AG08395 (cell line): ENCODE results near the gene ZNF136.

Experiments used
- DNase-seq: peaks from one replicate; pipeline ENCODE4 v3.0.0; 2012; ENCODE audit warnings: mixed read lengths, low spot score

The ZNF136 gene

GRCh38 chr19:12162882-12163806 is at the start of gene ZNF136:
Gene ZNF136 (plus strand): TSS chr19:12163096. CDS start chr19:12163204, 108 bp downstream.
- DNase-seq: peak; percentile 99

DNA sequence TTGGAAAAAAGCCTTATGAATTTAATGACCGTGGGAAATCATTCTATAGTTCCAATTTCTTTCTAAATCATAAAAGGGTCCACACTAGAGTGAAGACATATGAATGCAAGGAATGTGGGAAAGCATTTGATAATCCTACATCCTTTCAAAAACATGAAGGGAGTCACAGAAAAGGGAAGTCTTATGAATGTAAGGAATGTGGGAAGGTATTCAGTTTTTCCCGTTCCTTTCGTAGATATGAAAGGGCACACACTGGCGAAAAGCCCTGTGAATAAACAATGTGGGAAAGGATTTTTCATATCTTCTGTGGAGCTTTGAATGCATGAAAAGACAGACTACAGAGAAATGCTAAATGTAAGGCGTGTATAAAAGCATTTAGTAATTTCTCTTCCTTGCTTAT is 49.8 kb upstream of the ZNF136 start:
- DNase-seq: no peak

- no peak for DNase-seq
These were observed 45.5 kb upstream of the ZNF136 start for GRCh38 chr19:12117201-12117970.

DNA sequence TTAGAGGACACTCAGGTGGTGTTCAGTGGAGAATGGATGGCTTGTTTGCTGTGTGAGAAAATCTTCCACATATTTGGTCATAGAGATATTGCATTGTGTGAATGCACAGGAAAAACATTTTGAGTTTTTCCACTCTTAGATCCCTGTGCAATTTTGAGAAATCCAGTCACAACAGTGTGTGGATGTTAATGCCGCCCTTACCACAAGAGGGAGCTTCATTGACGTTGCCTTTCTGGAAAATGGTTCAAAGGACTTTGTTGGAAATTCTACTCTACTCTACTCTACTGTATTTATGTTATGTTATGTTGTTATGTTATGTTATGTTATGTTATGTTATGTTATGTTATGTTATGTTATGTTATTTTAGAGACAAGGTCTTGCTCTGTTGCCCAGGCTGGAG is 36.2 kb upstream of the ZNF136 start:
- peak; percentile 22 for DNase-seq

DNA sequence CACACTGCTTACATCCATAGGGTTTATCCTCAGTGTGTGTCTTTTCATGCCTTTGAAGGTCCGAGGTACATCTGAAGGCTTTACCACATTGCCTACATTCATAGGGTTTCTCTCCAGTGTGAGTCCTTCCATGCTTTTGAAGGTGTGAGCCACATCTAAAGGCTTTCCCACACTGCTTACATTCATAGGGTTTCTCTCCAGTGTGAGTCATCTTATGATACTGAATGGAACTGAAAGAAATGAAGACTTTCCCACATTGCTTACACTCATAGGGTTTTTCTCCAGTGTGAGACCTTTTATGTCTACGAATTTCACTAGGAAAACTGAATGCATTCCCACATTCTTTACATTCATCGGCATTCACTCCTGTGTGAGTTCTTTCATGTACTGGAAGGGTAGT is 29.8 kb upstream of the ZNF136 start:
- DNase-seq: no peak

- DNase-seq: no peak
These were observed 25.5 kb upstream of the ZNF136 start for GRCh38 chr19:12137221-12137940.

DNA sequence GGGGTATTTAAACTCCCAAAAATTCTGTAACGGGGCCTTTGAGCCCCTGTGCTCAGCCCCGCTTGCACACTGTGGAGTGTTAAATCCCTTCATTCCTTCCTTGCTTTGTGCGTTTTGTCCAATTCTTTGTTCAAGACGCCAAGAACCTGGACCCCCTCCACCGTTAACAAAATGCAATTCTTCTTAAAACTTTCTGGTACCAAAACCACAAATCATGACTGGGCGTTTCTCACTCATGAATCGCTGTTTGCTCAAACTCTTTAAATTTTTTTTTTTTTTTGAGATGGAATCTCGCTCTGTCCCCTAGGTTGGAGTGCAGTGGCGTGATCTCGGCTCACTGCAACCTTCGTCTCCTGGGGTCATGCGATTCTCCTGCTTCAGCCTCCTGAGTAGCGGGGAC is 23.6 kb upstream of the ZNF136 start:
- DNase-seq: no peak

DNA sequence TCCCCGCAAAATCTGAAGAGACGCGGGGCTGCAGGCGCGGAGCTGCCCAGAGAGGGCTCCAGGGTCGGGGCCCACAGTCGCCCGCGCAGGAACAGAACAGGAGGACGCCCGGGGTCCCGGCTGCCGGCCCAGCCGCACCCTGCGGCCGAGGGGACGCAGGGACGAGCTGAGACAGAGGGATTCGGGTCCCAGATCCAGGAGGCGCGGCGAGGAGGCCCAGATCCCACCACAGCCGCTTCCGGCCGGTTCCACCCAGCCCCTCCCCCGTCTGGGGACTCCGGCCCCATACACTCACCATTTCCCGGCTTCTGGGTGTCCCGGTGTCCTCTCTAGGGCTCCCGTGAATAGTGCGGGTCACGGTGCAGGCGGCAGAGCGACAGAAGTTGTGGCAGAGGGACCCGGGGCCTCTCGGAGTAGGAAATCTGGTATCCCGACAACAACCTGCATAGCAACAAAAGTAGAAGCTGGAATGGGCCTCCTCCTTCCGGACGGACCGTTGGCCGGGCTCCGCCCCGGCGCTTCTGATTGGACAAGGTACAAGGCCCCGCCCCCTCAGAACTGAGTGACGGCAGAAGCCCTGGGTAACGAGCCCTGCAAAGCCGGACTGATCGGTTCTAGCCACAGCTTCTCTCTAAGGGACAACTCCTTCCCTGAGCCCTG is 22.9 kb upstream of the ZNF136 start, which contains the start of gene ZNF20:
ZNF20 (minus strand) TSS at position 466 of the 660 bp plus-strand sequence; CDS start at position 298, 168 bp downstream.
- DNase-seq: peak; percentile 97

DNA sequence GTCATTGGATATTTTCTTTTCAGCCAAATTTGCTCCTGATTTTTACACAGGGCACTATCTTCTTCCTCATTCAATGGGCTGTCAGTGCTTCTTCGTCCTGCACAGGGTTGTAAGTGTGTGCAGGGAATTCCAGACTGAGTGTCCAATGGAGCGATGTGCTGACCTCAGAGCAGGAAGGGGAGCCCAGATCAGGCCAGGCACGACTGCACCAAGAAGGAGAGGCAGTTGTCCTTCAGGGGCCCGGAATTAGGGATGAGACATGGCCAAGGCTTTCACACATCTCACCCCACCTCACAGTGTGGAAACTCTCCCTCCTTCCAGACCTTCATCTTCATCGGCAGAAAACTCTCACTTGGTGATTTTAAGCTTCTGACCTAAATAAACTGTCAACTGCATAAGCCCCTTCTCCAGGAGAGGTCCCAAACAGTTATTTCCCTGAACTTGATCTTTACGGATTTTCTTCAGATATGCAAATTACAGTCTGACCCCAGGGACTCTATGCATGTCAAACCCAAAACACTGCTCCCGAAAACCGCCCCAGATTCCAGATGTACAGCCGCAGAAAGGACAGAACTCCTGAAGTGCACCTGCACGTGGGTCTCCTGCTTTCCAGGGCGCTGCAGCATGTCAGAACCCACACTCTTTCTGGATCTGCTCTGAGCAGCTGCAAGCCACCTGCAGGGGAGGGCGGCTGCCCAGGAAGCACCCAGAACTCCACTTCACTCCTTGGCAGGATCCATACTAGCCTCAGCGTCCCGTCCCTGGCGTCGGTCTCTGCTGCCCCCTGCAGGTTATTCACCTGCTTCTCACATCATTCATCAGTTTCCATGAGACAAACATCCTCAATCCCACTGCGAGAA is 22.1 kb upstream of the ZNF136 start:
- DNase-seq: peak; percentile 91

GRCh38 chr19:12141405-12141736 is 21.5 kb upstream of the ZNF136 start:
- DNase-seq: no peak

DNA sequence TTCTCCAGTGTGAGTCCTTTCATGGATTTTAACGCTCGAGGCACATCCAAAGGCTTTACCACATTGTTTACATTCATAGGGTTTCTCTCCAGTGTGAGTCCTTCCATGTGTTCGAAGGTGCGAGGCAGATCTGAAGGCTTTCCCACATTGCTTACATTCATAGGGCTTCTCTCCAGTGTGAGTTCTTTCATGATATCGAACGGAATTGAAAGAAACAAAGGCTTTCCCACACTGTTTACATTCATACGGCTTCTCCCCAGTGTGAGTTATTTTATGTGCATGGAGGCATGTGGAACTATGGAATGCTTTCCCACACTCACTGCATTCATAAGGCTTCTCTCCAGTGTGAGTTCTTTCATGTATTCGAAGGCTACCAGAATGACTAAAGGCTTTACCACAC is 17.5 kb upstream of the ZNF136 start:
- DNase-seq: no peak

DNA sequence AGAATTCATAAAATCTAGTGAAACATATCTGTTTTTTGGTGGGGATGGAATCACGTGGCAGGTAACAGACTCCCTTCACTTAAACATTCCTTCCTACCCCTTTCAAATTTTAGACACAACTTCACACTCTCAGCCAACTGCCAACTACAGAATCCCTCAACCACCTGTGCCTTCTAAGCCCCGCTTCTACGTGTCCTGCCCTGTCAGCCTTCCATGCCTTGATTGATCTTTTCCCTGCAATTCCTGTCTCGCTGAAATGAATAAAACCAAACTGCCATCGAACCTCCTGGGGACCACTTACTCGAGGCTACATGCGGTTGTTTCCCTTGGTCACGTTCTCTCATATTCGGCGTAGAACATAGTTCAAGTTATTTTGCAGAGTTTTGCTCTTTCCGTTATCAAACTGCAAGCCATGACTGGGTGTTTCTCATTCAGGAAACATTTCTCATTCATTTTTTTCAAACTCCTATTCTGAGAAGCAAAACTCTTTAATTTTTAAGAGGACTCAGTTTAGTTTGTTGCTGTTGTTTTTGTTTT is 7.5 kb upstream of the ZNF136 start:
- DNase-seq: no peak

- peak; percentile 92 for DNase-seq
These were observed 6.5 kb upstream of the ZNF136 start, which contains the start of gene ZNF625 for GRCh38 chr19:12156223-12157058. Gene ZNF625 (minus strand): TSS chr19:12156734. CDS start chr19:12156558, 176 bp downstream.

GRCh38 chr19:12159773-12160414 is 3.0 kb upstream of the ZNF136 start:
- DNase-seq: no peak

DNA sequence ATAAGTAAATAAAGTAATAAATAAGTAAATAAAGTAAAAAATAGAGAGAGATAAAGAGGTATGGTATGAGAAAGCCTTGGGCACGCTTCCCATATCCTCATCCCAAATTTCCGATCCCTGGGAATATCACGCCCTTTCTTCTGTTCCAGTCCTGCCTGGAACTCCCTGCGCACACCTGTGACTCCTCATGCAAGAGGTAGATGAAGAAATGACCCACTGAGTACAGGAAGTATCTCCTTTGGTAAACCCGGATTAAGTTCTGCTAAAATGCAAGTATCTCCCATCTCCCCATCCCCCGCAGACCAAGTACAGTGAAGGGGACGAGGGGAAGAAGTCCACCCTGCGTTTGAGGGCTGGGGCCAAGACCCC is 399 bp upstream of the ZNF136 start:
- no peak for DNase-seq

GRCh38 chr19:12163826-12164225 is 930 bp downstream of the ZNF136 start:
- DNase-seq: peak; percentile 50

- DNase-seq: no peak
These were observed 3.7 kb downstream of the ZNF136 start for GRCh38 chr19:12166626-12167025.

DNA sequence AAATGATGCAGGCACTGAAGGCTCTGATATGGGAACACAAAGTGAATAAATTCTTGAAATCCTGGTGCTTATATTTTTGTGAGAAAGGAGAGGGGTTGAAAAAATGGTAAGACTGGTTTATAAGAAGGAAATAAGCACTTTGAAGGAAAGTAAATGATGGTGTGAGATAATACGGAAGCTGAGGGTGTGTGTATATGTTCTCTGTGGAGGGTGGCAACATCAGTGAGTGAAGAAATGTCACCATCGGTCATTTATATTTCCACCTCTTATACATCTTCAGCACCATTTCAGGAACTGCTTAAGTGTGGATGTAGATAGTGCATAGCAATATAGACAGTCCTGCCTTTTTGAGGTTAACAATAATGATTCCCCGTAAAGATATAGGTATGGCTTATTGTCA is 17.5 kb downstream of the ZNF136 start:
- no peak for DNase-seq

GRCh38 chr19:12187625-12188024 is 24.7 kb downstream of the ZNF136 start:
- no peak for DNase-seq
